HG02981 (cell line): ENCODE data around the gene EBF3.

Source experiments
- ATAC-seq: cut with Tn5 transposase; IDR thresholded peaks from one replicate; pipeline ENCODE4 v1.9.1; 2021; ENCODE audit warnings: mild to moderate bottlenecking, moderate library complexity; ENCODE audit not compliant: unreplicated experiment

The EBF3 gene

GRCh38 chr10:129894698-129895097 lies 69.4 kb downstream of the EBF3 start:
- ATAC-seq = no peak

DNA sequence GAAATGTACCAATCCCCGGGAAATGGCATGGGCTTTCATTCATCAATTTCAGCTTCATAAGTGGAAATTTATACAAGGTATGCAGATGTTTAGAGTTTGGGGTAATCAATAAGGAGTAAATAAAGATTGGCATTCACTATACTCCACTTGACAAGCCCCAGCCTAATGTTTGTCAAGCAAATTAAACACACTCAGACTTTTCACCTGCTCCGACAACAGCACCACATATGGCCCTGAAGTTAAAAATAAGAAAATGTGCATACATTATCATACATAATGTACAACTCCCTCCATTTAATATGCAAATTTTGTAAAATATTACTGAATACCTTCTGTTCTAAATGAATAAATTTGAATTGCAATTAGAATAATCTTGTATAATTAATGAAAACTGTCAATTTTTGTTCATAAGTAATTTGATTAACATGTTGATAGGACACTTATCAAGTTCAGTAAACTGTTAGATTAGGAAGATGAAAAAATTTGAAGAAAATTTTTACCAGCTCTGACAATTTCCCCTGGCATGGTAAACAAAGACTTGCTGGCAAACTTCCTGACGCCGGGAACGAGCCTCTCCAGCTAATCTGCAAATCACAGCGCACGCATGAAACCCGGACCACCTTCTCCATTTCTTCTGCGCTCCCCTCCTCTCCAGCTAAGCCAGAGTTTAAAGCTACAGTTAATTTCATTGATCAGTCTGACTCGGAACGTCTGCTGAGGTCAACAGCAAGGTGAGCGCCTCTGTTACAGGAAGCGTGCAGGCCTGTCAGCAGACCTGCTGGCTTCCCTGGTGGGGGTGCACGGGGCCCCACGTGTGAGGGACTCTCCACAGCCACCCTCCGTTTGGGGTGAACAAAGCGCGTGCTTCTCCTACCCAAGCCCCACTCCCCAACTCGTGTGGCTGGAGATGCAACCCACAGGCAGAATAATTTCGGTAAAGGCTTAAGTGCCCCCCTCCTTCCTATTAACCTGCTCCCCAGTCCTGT lies 70.7 kb downstream of the EBF3 start:
- ATAC-seq = no peak

DNA sequence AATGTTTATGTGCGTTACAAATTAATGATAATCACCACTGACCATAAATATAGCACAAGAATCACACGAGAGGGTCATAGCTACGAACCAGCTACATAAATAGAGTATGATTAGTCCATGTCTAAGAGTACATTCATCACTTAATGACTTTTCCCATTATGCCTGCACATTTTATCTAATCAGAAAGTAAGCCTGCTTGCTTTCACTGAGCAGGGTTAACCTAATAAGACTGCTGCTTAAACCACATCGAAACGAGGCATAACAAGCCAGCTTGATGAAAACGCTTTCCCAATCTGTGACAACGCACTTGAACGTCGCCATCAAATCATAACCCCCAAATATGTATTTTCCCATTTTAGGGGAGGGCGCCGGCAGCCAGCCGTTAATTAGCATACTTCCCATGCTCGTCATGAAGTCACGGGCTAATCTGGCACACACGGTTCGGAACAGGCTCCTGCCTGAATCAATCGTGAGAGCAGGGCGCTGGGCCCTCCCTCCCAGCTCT lies 71.5 kb downstream of the EBF3 start:
- ATAC-seq = no peak

- no peak for ATAC-seq
These were observed 72.3 kb downstream of the EBF3 start for GRCh38 chr10:129891806-129892205.

DNA sequence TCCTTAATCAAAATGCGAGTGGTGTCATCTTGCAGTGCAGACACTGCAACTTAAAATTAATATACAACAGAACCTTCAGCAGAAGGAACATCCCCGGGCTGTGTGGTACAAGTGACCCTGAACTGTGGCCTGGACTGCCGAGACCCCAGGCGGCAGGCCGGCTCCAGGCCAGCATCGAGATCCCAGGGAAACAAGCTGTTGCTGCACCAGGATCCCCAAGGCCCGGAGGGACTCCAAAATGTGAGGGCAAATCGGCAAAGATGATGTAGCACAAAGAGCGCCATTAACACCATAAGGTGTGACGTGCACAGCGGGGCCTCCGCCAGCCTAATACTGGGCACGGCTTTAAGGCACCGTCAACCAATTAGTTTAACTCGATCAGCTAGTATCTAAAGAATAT lies 73.9 kb downstream of the EBF3 start:
- no peak for ATAC-seq

- ATAC-seq = peak; percentile 77
These were observed 75.1 kb downstream of the EBF3 start for GRCh38 chr10:129888784-129889616.

GRCh38 chr10:129887986-129888783 lies 75.9 kb downstream of the EBF3 start:
- no peak for ATAC-seq

DNA sequence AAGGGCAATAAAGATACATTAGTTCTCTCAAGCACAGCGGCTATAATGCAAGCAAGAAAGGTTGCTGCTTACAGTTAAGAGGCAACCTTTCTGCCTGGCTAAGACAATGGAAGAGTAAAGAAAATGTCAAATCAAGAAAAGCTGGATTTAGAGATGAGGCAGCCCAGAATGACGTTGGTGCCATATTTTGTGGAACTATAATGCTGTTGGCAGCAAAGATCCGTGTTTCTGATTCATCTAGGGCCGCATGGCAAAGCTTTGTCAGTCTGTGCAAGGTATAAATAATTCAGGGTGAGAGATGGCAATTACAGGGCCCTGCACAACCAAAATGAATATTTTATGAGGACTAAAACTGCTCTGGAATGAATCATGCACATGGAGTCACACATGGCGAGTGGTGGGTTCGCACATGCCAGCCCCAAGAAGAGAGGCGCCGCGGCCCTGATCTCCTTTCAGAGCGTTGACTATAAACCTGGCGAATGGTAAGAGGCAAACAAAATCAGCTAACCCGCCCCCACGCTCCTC lies 76.6 kb downstream of the EBF3 start:
- no peak for ATAC-seq

DNA sequence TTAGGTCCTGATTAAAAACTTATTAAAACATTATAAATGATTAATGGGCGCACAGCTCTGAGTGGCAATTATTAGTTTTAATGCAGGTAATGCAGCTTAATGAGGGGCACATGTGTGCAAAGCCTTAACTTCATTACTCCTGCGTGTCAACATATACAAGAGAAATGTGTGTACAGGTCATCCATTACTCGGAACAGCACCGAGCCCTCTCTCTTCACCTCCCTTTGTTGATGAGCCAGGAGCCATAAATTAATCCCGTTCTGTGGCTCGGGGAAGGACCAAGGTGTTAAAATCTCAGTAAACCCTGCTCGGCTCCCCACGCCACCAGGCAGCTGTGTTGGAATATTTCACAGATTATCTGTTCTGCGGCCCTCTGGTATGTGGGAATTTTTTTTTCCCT lies 77.8 kb downstream of the EBF3 start:
- ATAC-seq = no peak

- no peak for ATAC-seq
These were observed 78.5 kb downstream of the EBF3 start for GRCh38 chr10:129885526-129885925.

DNA sequence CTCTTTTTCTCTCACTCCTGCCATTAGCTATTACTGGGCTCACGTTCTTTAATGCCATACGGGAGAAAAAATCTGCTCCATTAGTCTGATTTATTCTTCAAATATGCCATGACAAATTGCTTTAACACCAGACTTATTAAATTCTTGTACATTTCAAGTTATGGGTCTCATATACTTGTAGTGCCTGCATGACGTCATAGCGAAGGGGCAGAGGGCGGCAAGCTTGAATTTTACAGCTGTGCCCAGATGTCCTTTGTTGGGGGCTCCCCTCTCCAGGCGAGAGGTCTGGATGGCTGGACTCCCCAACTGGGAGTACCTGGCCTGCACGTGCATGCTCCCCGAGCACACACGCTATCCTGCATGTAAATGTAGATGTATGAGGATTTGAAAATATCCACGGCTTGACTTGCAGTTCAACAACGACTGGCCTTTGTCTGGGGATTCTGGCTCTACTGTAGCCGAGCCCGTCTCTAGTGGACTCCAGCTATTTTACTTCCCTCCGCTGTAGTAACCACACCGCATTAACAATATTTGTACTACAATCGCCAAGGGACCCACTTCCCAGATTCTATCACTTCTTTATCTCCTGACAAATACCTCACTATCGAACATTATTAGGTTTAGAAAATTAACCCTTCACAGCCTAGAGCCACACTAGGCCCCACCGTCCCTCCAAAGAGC lies 79.5 kb downstream of the EBF3 start:
- ATAC-seq = no peak

DNA sequence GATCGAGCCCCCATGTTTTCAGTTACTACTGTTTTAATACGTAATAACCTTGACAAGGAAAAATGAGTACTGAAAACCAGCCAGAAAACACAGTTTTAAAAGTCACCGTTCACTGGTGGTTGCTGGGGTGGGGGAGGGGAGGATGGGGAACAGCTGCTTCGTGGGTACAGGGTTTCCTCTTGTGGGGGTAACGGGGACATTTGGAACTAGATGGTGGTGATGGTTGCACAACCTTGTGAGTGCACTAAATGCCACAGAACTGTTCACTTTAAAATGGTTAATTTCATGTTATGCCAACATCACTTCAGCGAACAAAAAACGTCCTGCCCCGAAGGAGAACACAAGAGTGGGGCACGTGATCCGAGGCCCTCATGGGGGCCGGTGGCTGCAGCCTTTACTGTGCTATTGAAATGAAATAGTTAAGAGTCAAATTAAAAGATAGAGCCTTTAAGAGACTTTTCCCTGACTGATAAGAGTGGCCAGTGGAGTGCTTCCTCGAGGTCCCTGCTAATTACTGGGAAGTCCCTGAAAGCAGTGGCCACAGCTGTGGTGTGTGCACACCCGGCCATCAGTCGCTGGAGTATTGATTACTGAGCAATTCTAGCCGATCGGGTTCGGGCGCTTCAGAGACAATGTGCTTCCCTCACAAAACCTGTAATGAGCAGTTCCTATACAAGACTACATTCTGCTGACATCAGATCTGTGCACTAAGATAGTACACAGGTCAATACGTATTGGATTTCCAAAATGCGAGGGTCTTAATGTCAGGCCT lies 80.3 kb downstream of the EBF3 start:
- ATAC-seq = no peak

GRCh38 chr10:129883029-129883428 lies 81.0 kb downstream of the EBF3 start:
- ATAC-seq = no peak

DNA sequence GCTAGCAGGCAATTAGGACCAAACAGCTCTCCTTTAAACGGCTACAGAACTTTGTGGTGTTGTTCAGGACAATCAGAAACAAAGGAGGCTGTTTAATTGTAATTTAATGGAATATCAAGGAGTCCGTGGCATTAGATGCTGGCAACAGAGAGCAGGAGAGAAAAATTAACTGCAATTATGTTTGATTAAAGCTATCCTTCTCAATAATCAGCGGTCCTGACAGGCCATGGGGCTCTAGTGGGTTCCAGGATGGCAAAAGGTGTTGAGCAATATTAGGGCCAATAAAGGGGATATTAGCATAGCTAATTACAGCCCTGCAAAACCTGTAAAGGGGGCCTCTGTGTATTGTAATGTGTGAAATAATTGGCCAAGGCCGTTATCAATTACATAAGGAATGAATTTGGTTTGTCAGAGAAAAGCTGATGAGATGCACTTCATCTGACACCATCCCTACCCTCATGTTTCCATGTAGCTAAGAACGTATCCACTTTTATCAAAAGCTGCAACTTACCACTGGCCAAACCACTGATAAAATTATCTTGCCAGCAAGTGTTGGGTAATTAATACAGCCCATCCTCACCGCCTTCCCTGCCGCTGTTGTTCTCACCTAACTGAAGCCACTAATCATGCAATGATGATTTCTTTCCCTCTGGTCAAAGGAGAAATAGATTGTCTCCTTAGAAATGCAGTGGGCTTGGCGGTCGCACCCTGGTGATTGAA lies 81.6 kb downstream of the EBF3 start:
- ATAC-seq = no peak

DNA sequence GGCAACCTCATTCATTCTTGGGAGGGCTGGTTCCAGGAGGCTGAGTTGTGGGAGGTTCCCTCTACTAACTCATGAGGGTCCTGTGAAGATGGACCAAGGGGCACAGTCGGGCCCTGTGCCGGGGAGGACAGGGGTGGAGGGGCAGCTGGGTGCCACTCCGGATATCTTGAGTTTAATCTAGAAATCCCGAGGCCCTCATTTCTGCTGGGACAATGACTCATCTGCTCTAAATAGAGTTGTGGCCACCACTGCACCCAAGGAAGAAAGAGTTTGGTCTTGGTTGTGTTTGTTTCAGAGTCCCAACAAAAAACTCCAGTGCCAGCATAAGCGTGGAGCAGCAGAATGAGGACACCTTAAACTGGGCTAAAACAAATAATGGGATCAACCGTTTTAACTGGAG lies 82.4 kb downstream of the EBF3 start:
- ATAC-seq = no peak

DNA sequence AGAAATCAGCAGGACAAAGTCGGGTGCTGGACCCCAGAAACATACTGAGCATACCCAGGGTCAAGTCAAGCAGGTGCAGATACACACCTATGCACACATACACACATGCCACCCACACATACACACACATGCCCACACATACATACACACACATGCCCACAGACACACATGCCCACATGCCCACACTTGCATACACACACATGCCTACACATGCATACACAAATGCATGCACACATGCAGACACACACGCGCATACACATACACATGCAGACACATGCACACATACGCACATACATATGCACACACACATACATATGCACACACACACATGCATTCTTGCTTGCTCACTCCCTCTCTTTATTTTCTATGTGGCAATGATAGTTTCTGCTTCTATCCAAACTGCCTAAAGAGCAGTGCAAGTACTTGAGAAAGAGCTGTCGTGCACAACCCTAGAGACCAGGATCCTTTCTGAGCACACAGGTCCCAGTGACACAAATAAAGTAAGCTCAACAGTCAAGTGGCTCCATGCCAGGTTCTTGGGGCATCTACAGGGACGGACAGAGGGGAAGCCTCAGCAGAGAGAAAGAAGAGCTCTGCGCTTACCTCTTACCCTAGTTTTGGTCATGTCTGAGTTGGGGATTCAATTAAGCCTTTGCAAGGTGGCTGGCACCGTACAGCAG lies 83.7 kb downstream of the EBF3 start:
- ATAC-seq = no peak

DNA sequence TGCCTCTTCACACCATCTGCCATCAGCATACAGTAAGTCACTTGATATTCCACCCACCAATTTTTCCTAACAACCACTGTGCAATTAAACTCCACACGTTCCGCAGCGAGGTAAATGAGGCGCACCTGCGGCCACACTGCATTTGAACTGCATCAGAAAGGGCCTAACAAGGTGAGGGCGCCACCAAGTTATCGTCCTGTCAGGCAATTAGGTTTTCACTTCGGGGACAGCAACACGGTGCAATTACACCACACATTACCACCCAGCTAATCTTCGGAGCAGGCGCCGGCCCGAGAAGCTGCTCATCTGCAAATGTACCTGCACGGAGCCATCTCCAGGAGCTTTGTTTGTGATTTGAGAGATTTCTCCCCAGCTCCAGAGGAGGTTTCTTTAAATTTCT lies 84.4 kb downstream of the EBF3 start:
- ATAC-seq = no peak

- ATAC-seq = no peak
These were observed 85.2 kb downstream of the EBF3 start for GRCh38 chr10:129878835-129879234.
